GM06990 (cell line): ENCODE data around the gene COL4A1.

Experiments used
- DNase-seq: peaks from one replicate; pipeline ENCODE4 v3.0.0-alpha.2; 2011; ENCODE audit not compliant: insufficient read length; ENCODE audit errors: extremely low read depth
- H3K27me3 ChIP-seq: replicated peaks from 2 replicates; pipeline ENCODE4 v1.6.0; 2011; ENCODE audit warnings: low read length; ENCODE audit not compliant: control insufficient read depth, insufficient read depth
- H3K36me3 ChIP-seq: 2 replicates; pipeline ENCODE4 v1.5.1; 2011; ENCODE audit warnings: low read length; ENCODE audit not compliant: control insufficient read depth, insufficient read depth
- H3K4me3 ChIP-seq: replicated peaks from 2 replicates; pipeline ENCODE4 v1.5.1; 2011; ENCODE audit warnings: low read depth, mild to moderate bottlenecking, control low read depth, low read length
- CTCF ChIP-seq: IDR thresholded peaks from 2 replicates; pipeline ENCODE4 v1.5.1; 2011; ENCODE audit warnings: low read length, control low read depth, mild to moderate bottlenecking, inconsistent platforms; ENCODE audit not compliant: insufficient read depth, poor library complexity, severe bottlenecking

COL4A1 gene

GRCh38 chr13:110280231-110280813 is 26.6 kb downstream of the COL4A1 start:
- Histone ChIP-seq H3K4me3 (no peak overlapping the region), H3K36me3 (no peaks in the 10 kb centered on the region), H3K27me3 (peaks cover 1% of the 10 kb centered on the region; the same call in 1 of the 2 replicates)
- TF ChIP-seq CTCF: no peak
- DNase-seq: no peak

- Histone ChIP-seq H3K36me3 (no peaks in the 10 kb centered on the region), H3K4me3 (no peak overlapping the region), H3K27me3 (peaks cover 1% of the 10 kb centered on the region; the same call in 1 of the 2 replicates)
- no peak for TF ChIP-seq CTCF
- DNase-seq: no peak
These were observed 27.3 kb downstream of the COL4A1 start for GRCh38 chr13:110279684-110280083.

- no peak for DNase-seq
- Histone ChIP-seq H3K27me3 (peaks cover 1% of the 10 kb centered on the region; the same call in 1 of the 2 replicates), H3K4me3 (no peak overlapping the region), H3K36me3 (no peaks in the 10 kb centered on the region)
- no peak for TF ChIP-seq CTCF
These were observed 28.1 kb downstream of the COL4A1 start for GRCh38 chr13:110278859-110279258.

- no peak for DNase-seq
- Histone ChIP-seq H3K4me3 (no peak overlapping the region), H3K36me3 (no peaks in the 10 kb centered on the region), H3K27me3 (peaks cover 1% of the 10 kb centered on the region; the same call in 1 of the 2 replicates)
- TF ChIP-seq CTCF: no peak
These were observed 29.5 kb downstream of the COL4A1 start for GRCh38 chr13:110277357-110277975.

GRCh38 chr13:110276553-110276950 is 30.4 kb downstream of the COL4A1 start:
- DNase-seq: no peak
- Histone ChIP-seq H3K36me3 (no peaks in the 10 kb centered on the region), H3K4me3 (no peak overlapping the region), H3K27me3 (no peaks in the 10 kb centered on the region)
- no peak for TF ChIP-seq CTCF
